HFFc6 (cell line): ENCODE measurements around the gene ARHGAP15. TPM values are rescaled to one million over a fixed set of nuclear protein-coding genes. Genes with fewer than 3 reads are reported as not detected.

Source experiments
- DNase-seq: peaks from one replicate; pipeline ENCODE4 v3.0.0-alpha.2; 2018
- H3K27ac Mint-ChIP-seq: 2 replicates; pipeline ENCODE4 v1.8.0; 2020; ENCODE audit warnings: mild to moderate bottlenecking, mixed read lengths
- H3K27me3 Mint-ChIP-seq: 2 replicates; pipeline ENCODE4 v1.8.0; 2021; ENCODE audit warnings: mild to moderate bottlenecking, moderate library complexity, mixed read lengths; ENCODE audit not compliant: insufficient read depth
- H3K36me3 Mint-ChIP-seq: 2 replicates; pipeline ENCODE4 v1.8.0; 2021; ENCODE audit warnings: low read depth, mixed read lengths
- H3K4me1 Mint-ChIP-seq: 2 replicates; pipeline ENCODE4 v1.8.0; 2020; ENCODE audit warnings: low read depth, mixed read lengths
- H3K4me3 Mint-ChIP-seq: 2 replicates; pipeline ENCODE4 v1.8.0; 2020; ENCODE audit warnings: mild to moderate bottlenecking, moderate library complexity, mixed read lengths
- H3K9me3 Mint-ChIP-seq: 2 replicates; pipeline ENCODE4 v1.8.0; 2020; ENCODE audit warnings: mild to moderate bottlenecking, mixed read lengths
- total RNA-seq, 6 experiments: library from RNA; stranded (reverse); fragmentation: NEBNext Ultra II Directional; extraction: Animal tissue kit (Norgen Biotek cat#: 25700); gene quantifications; 2 replicates in 1 of 6; 3 replicates in 5 of 6; pipeline ENCODE4 v1.2.3, GENCODE V29; 2021
- TF ChIP-seq, protein P1 (sequence below): fragments of 200-600 bp; sonication (generic); IDR thresholded peaks from 2 replicates; pipeline ENCODE4 v1.5.0; 2021; ENCODE audit warnings: antibody characterized with exemption, mild to moderate bottlenecking

The ARHGAP15 gene
- total RNA-seq, 6 experiments from 2014 or later, result not detected

- Mint-ChIP-seq H3K4me3 (no peak overlapping the region), H3K27me3 (no peaks in the 10 kb centered on the region), H3K27ac (no peak overlapping the region), H3K9me3 (no peaks in the 10 kb centered on the region), H3K4me1 (no peaks in the 10 kb centered on the region), H3K36me3 (no peaks in the 10 kb centered on the region)
- TF ChIP-seq, protein P1, sequence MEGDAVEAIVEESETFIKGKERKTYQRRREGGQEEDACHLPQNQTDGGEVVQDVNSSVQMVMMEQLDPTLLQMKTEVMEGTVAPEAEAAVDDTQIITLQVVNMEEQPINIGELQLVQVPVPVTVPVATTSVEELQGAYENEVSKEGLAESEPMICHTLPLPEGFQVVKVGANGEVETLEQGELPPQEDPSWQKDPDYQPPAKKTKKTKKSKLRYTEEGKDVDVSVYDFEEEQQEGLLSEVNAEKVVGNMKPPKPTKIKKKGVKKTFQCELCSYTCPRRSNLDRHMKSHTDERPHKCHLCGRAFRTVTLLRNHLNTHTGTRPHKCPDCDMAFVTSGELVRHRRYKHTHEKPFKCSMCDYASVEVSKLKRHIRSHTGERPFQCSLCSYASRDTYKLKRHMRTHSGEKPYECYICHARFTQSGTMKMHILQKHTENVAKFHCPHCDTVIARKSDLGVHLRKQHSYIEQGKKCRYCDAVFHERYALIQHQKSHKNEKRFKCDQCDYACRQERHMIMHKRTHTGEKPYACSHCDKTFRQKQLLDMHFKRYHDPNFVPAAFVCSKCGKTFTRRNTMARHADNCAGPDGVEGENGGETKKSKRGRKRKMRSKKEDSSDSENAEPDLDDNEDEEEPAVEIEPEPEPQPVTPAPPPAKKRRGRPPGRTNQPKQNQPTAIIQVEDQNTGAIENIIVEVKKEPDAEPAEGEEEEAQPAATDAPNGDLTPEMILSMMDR, result no peak
- DNase-seq, result no peak
These were observed 486.3 kb downstream of the ARHGAP15 start for GRCh38 chr2:143615562-143615961.

- no peak overlapping the region for H3K4me3 Mint-ChIP-seq
- no peaks in the 10 kb centered on the region for H3K36me3 Mint-ChIP-seq
- no peak overlapping the region for H3K27ac Mint-ChIP-seq
- no peaks in the 10 kb centered on the region for H3K27me3 Mint-ChIP-seq
- TF ChIP-seq, protein P1, result no peak
- no peaks in the 10 kb centered on the region for H3K9me3 Mint-ChIP-seq
- DNase-seq, result no peak
- H3K4me1 Mint-ChIP-seq, result no peaks in the 10 kb centered on the region
These were observed 487.2 kb downstream of the ARHGAP15 start for GRCh38 chr2:143616452-143616851.

GRCh38 chr2:143617803-143618415 lies 488.7 kb downstream of the ARHGAP15 start:
- Mint-ChIP-seq H3K4me3 (no peak overlapping the region), H3K9me3 (no peaks in the 10 kb centered on the region), H3K27me3 (no peaks in the 10 kb centered on the region), H3K27ac (no peak overlapping the region), H3K36me3 (no peaks in the 10 kb centered on the region), H3K4me1 (no peaks in the 10 kb centered on the region)
- TF ChIP-seq, protein P1, result no peak
- no peak for DNase-seq

DNA sequence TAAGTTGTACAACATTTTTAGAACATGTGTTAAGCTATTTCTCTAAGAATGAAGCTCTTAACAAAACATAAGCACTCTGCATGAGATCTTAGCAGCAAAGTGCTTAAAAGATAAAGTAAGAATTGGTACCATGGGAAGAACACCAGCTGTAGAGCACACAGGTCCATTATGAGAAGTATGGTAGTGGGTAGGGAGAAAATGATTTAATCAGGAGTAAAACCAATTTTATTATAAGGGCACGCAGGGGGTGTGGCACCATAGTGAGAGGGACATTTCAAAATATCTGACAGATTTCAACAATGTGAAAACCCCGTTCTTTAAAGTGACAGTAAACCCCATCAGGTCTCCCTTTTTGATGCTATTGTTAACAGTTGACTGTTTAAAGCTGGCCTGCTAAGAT lies 492.9 kb downstream of the ARHGAP15 start:
- Mint-ChIP-seq H3K9me3 (no peaks in the 10 kb centered on the region; the same call in 1 of the 2 replicates), H3K4me3 (no peak overlapping the region), H3K27me3 (no peaks in the 10 kb centered on the region), H3K36me3 (peaks cover 8% of the 10 kb centered on the region), H3K4me1 (no peaks in the 10 kb centered on the region), H3K27ac (no peak overlapping the region)
- no peak for DNase-seq
- TF ChIP-seq, protein P1, result no peak

- Mint-ChIP-seq H3K27me3 (no peaks in the 10 kb centered on the region), H3K4me3 (no peak overlapping the region), H3K9me3 (no peaks in the 10 kb centered on the region; the same call in 1 of the 2 replicates), H3K27ac (no peak overlapping the region), H3K36me3 (peaks cover 8% of the 10 kb centered on the region), H3K4me1 (no peaks in the 10 kb centered on the region)
- no peak for DNase-seq
- TF ChIP-seq, protein P1, result no peak
These were observed 494.2 kb downstream of the ARHGAP15 start for GRCh38 chr2:143623231-143623908.
